ENCODE measurements around the gene CTDP1. TPM values are rescaled to one million over a fixed set of nuclear protein-coding genes. Genes with fewer than 3 reads are reported as not detected.

CTDP1 gene
- total RNA-seq, 3 donors from 2014 or later = 15.0 to 21.0 (median 19.9) TPM

GRCh38 chr18:79641722-79642497 lies 37.7 kb upstream of the CTDP1 start:
- intact Hi-C loops (cut with DNase I; ENCODE audit: low total_unique reads) = loop anchor here (10.0 kb wide), 1 partner anchor 257 kb away; no protein-coding TSS in a partner anchor
- Histone ChIP-seq H3K27ac (no peak overlapping the region), H3K4me3 (no peak overlapping the region), H3K4me1 (no peaks in the 10 kb centered on the region), H3K27me3 (peaks cover 15 to 35% of the 10 kb centered on the region in 2 donors), H3K9me3 (no peaks in the 10 kb centered on the region), H3K36me3 (no peaks in the 10 kb centered on the region)
- no peak for DNase-seq (ENCODE audit: low spot score in 2 of 2)
- TF ChIP-seq POLR2A (IDR thresholded peaks at IDR 0.05) (no peak), POLR2AphosphoS5 (IDR thresholded peaks at IDR 0.05) (no peak)
- TF ChIP-seq, protein P1, sequence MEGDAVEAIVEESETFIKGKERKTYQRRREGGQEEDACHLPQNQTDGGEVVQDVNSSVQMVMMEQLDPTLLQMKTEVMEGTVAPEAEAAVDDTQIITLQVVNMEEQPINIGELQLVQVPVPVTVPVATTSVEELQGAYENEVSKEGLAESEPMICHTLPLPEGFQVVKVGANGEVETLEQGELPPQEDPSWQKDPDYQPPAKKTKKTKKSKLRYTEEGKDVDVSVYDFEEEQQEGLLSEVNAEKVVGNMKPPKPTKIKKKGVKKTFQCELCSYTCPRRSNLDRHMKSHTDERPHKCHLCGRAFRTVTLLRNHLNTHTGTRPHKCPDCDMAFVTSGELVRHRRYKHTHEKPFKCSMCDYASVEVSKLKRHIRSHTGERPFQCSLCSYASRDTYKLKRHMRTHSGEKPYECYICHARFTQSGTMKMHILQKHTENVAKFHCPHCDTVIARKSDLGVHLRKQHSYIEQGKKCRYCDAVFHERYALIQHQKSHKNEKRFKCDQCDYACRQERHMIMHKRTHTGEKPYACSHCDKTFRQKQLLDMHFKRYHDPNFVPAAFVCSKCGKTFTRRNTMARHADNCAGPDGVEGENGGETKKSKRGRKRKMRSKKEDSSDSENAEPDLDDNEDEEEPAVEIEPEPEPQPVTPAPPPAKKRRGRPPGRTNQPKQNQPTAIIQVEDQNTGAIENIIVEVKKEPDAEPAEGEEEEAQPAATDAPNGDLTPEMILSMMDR (IDR thresholded peaks at IDR 0.05) = no peak

DNA sequence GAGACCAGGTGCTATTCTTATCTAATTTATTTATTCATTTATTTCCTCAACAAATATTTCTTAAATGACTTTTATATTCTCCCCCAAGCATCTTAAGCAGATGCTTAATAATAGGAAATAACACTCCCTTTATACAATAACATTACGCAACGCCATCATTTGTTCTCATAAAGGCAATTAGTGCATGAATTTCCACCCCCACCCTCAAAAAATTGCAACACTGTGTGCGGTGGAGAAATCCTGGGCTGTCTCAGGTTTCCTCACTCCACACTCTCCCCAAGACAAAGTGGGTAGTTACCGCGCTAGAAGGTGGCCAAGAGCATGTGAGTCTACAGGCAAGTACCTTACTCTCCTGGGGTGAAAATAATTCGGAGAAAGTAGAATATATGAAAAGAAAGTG lies 37.0 kb upstream of the CTDP1 start:
- no peak overlapping the region for H3K27ac ChIP-seq
- intact Hi-C loops (cut with DNase I; ENCODE audit: low total_unique reads) = loop anchor here (10.0 kb wide), 1 partner anchor 258 kb away; no protein-coding TSS in a partner anchor
- no peak for DNase-seq (ENCODE audit: low spot score in 2 of 2)
- peaks cover 12 to 30% of the 10 kb centered on the region in 2 donors for H3K27me3 ChIP-seq
- H3K36me3 ChIP-seq = no peaks in the 10 kb centered on the region
- no peak for TF ChIP-seq POLR2A (IDR thresholded peaks at IDR 0.05)
- TF ChIP-seq, protein P1 (IDR thresholded peaks at IDR 0.05) = no peak
- no peak for TF ChIP-seq POLR2AphosphoS5 (IDR thresholded peaks at IDR 0.05)
- H3K4me3 ChIP-seq = no peak overlapping the region
- no peaks in the 10 kb centered on the region for H3K9me3 ChIP-seq
- no peaks in the 10 kb centered on the region for H3K4me1 ChIP-seq

DNA sequence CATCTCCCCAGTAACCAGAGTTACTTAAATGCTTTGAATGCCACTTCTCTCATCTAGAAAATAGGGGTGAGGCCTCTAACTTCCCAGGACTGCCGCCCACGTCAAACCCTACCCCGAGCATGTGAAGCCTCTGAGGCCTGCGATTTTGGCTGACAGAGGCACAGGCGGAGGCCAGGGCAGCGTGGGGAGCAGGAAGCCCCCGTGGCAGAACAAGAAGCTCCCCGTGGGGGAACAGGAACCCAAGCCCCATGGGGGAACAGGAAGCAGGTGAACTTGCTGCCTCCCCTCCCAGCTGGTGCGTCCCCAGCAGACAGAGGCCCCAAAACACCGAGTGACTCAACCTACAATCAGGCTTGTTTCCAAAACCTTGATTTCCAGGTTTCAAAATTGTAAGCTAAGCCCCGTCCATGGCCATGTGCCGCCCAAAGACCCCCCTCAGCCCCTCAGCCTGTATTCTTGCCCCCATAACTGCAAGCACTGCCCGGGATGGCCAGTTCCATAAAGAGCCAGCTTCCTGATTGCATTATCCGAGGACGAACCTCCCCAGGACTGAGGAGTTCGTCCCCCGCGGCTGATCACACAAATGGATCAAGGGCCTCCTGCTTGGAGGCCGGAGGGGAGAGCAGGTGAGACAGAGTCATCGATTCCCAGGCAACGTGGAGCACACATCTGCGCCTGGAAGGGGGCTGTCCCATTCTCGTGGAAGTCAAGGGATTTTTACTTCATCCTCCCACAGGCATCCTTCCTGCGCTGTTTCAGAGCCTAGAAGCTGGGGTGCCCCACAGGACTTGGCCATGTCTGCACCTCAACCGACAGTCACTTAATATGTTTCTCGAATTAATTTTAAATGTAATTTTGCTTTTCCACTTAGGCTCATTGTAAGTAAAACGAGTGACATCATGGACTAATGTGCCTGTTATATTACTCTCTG lies 36.3 kb upstream of the CTDP1 start:
- no peaks in the 10 kb centered on the region for H3K36me3 ChIP-seq
- H3K4me3 ChIP-seq = no peak overlapping the region
- TF ChIP-seq POLR2A (IDR thresholded peaks at IDR 0.05) = no peak
- DNase-seq (ENCODE audit: low spot score in 2 of 2) = no peak
- intact Hi-C loops (cut with DNase I; ENCODE audit: low total_unique reads) = loop anchor here (10.0 kb wide), 1 partner anchor 259 kb away; no protein-coding TSS in a partner anchor
- H3K9me3 ChIP-seq = no peaks in the 10 kb centered on the region
- peaks cover 5 to 23% of the 10 kb centered on the region in 2 donors for H3K27me3 ChIP-seq
- no peaks in the 10 kb centered on the region for H3K4me1 ChIP-seq
- H3K27ac ChIP-seq = no peak overlapping the region

- intact Hi-C loops (cut with DNase I; ENCODE audit: low total_unique reads) = loop anchor here (10.0 kb wide), 1 partner anchor 259 kb away; no protein-coding TSS in a partner anchor
- H3K4me3 ChIP-seq = no peak overlapping the region
- TF ChIP-seq POLR2A (IDR thresholded peaks at IDR 0.05) (no peak), POLR2AphosphoS5 (IDR thresholded peaks at IDR 0.05) (no peak)
- TF ChIP-seq, protein P1 (IDR thresholded peaks at IDR 0.05) = peak; percentile 82 to 94 (median 90)
- no peak for DNase-seq (ENCODE audit: low spot score in 2 of 2)
- no peak overlapping the region for H3K27ac ChIP-seq
- no peaks in the 10 kb centered on the region for H3K4me1 ChIP-seq
- peaks cover 0 to 15% of the 10 kb centered on the region in 2 donors for H3K27me3 ChIP-seq
- H3K9me3 ChIP-seq = no peaks in the 10 kb centered on the region
- no peaks in the 10 kb centered on the region for H3K36me3 ChIP-seq
Observed at GRCh38 chr18:79644006-79644665, 35.5 kb upstream of the CTDP1 start.

GRCh38 chr18:79644666-79645057 lies 34.9 kb upstream of the CTDP1 start:
- Histone ChIP-seq H3K27me3 (peaks cover 0 to 15% of the 10 kb centered on the region in 2 donors), H3K36me3 (no peaks in the 10 kb centered on the region), H3K4me3 (no peak overlapping the region), H3K27ac (no peak overlapping the region), H3K9me3 (no peaks in the 10 kb centered on the region), H3K4me1 (no peaks in the 10 kb centered on the region)
- intact Hi-C loops (cut with DNase I; ENCODE audit: low total_unique reads) = loop anchor here (10.0 kb wide), 1 partner anchor 260 kb away; no protein-coding TSS in a partner anchor
- no peak for DNase-seq (ENCODE audit: low spot score in 2 of 2)
- no peak for TF ChIP-seq POLR2AphosphoS5 (IDR thresholded peaks at IDR 0.05)
- TF ChIP-seq POLR2A (IDR thresholded peaks at IDR 0.05) = no peak
- TF ChIP-seq, protein P1 (IDR thresholded peaks at IDR 0.05) = no peak
